Measurements from ENCODE around the gene HSP90AB1. TPM values are rescaled to one million over a fixed set of nuclear protein-coding genes. Genes with fewer than 3 reads are reported as not detected.

Gene HSP90AB1
- total RNA-seq, 1 donor from 2014 or later: 1,214 TPM

GRCh38 chr6:44214307-44214706, 32.6 kb upstream of the HSP90AB1 start:
- H3K27me3 Mint-ChIP-seq: peaks cover 19% of the 10 kb centered on the region
- no peak overlapping the region for H3K4me3 Mint-ChIP-seq (ENCODE audit: low read depth)
- H3K27ac Mint-ChIP-seq: no peak overlapping the region

DNA sequence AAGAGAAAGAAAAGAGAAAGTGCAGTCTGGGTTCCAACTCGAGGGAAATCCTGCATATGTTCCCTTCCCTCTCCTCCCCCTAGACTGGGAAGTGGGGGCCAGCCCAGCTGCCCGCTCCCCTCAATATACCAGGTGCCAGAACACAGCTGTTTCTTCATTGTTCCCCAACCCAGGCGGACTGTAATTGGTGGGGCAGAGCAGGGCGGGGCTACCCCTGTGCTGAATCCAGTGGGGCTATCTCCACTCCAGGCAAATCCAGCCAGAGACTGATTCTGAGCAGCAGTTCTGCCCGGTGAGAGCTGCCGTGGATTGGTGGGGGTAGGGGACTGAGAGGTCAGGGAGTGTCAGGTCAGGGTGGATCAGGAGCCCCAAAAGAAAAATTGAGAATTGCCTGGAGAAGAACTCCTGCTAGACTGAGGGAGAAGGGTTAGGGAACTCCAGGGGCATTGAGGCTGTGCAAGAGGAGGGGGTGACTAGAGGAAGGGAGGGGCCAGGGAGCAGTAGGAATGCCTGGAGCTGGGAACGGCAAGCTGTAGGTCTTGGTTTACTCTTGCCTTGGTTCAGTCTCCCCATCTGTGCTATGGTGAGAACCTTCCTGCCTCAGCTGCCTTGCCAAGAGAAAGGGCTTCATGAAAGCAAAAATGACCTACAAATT, 30.1 kb upstream of the HSP90AB1 start, which contains the start of gene MYMX:
TSS of gene MYMX (plus strand) at position 250 of the 655 bp plus-strand sequence. CDS start 546 bp downstream, outside the sequence.
- Mint-ChIP-seq H3K27me3 (peaks cover 23% of the 10 kb centered on the region), H3K36me3 (ENCODE audit: insufficient read depth) (no peaks in the 10 kb centered on the region), H3K4me3 (ENCODE audit: low read depth) (no peak within 1 kb of the TSS), H3K9me3 (ENCODE audit: low read depth) (no peaks in the 10 kb centered on the region), H3K27ac (no peak within 1 kb of the TSS), H3K4me1 (ENCODE audit: low read depth) (peaks cover 17% of the 10 kb centered on the region)
- no peak for TF ChIP-seq CTCF (IDR thresholded peaks at IDR 0.05; ENCODE audit: unreplicated experiment)
- DNase-seq (ENCODE audit: low spot score, unreplicated experiment): no peak

More at GRCh38 chr6:44214307-44214706, 32.6 kb upstream of the HSP90AB1 start:
- TF ChIP-seq CTCF (IDR thresholded peaks at IDR 0.05; ENCODE audit: unreplicated experiment): no peak
- Mint-ChIP-seq H3K4me1 (ENCODE audit: low read depth) (peaks cover 12% of the 10 kb centered on the region), H3K9me3 (ENCODE audit: low read depth) (no peaks in the 10 kb centered on the region), H3K36me3 (ENCODE audit: insufficient read depth) (no peaks in the 10 kb centered on the region)
- no peak for DNase-seq (ENCODE audit: low spot score, unreplicated experiment)

GRCh38 chr6:44217332-44218143, 29.4 kb upstream of the HSP90AB1 start:
- H3K27ac Mint-ChIP-seq: no peak overlapping the region
- no peak for TF ChIP-seq CTCF (IDR thresholded peaks at IDR 0.05; ENCODE audit: unreplicated experiment)
- no peaks in the 10 kb centered on the region for H3K36me3 Mint-ChIP-seq (ENCODE audit: insufficient read depth)
- H3K4me3 Mint-ChIP-seq (ENCODE audit: low read depth): no peak overlapping the region
- DNase-seq (ENCODE audit: low spot score, unreplicated experiment): no peak
- peaks cover 24% of the 10 kb centered on the region for H3K27me3 Mint-ChIP-seq
- H3K4me1 Mint-ChIP-seq (ENCODE audit: low read depth): peaks cover 17% of the 10 kb centered on the region
- H3K9me3 Mint-ChIP-seq (ENCODE audit: low read depth): no peaks in the 10 kb centered on the region

- peaks cover 28% of the 10 kb centered on the region for H3K27me3 Mint-ChIP-seq
- peak overlapping the region; percentile 70 for H3K4me3 Mint-ChIP-seq (ENCODE audit: low read depth)
- DNase-seq (ENCODE audit: low spot score, unreplicated experiment): peak; percentile 59
- no peaks in the 10 kb centered on the region for H3K36me3 Mint-ChIP-seq (ENCODE audit: insufficient read depth)
- no peak for TF ChIP-seq CTCF (IDR thresholded peaks at IDR 0.05; ENCODE audit: unreplicated experiment)
- peak overlapping the region; percentile 79 for H3K27ac Mint-ChIP-seq
- no peaks in the 10 kb centered on the region for H3K9me3 Mint-ChIP-seq (ENCODE audit: low read depth)
- H3K4me1 Mint-ChIP-seq (ENCODE audit: low read depth): peaks cover 25% of the 10 kb centered on the region
These were observed 27.7 kb upstream of the HSP90AB1 start for GRCh38 chr6:44219053-44219814.
